DMS79 (cell line): ENCODE data around the gene NEB.

ENCODE experiments used
- DNase-seq: peaks from one replicate; lab custom pipeline; 2025; lab: John Stamatoyannopoulos, UW

Gene NEB, protein sequence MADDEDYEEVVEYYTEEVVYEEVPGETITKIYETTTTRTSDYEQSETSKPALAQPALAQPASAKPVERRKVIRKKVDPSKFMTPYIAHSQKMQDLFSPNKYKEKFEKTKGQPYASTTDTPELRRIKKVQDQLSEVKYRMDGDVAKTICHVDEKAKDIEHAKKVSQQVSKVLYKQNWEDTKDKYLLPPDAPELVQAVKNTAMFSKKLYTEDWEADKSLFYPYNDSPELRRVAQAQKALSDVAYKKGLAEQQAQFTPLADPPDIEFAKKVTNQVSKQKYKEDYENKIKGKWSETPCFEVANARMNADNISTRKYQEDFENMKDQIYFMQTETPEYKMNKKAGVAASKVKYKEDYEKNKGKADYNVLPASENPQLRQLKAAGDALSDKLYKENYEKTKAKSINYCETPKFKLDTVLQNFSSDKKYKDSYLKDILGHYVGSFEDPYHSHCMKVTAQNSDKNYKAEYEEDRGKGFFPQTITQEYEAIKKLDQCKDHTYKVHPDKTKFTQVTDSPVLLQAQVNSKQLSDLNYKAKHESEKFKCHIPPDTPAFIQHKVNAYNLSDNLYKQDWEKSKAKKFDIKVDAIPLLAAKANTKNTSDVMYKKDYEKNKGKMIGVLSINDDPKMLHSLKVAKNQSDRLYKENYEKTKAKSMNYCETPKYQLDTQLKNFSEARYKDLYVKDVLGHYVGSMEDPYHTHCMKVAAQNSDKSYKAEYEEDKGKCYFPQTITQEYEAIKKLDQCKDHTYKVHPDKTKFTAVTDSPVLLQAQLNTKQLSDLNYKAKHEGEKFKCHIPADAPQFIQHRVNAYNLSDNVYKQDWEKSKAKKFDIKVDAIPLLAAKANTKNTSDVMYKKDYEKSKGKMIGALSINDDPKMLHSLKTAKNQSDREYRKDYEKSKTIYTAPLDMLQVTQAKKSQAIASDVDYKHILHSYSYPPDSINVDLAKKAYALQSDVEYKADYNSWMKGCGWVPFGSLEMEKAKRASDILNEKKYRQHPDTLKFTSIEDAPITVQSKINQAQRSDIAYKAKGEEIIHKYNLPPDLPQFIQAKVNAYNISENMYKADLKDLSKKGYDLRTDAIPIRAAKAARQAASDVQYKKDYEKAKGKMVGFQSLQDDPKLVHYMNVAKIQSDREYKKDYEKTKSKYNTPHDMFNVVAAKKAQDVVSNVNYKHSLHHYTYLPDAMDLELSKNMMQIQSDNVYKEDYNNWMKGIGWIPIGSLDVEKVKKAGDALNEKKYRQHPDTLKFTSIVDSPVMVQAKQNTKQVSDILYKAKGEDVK (N-terminal part only)

DNA sequence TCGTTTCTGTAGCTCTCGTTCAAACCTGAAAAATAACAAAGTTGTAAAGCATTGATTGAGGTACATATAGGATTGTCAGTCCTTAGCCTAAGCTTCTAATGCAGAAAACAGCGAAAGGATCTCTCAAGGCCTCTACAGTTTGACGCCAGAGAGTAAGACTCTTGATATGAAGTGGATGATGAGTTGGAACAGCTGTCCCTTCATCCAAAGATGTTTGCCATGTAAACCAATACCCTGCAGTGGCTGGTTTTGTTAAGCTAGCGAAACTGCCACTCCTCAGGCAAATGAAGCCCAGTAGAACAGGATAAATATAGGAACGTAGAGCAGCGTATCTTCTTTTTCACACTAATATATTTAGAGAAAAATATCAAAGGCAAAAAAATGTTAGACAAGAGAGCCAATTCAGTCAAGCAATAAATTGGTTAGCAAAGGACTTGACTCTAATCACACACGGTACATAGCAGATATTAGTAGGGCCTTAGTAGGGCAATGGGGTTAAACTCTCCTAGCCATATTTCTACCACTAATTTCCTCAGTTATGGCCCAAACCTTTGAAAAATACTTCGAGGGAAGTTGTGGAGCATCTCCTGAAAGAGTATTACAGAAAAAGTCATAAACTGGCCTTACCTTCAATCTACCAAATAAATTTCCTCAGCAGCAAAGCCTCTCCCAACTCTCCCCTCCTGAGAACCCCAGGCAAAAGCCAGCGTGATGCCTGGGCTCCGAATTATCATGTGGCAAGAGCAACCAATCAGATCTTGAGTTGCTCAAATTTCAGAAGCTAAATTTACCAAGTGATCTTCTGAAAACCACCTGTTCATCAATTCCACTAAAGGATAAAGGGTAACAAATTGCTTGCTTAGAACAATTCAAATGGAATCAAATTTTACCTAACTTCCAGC, at the start of gene NEB:
Gene NEB (minus strand): TSS at position 706 of the 902 bp plus-strand sequence. CDS start 1,320 bp downstream, outside the sequence.
- DNase-seq: peak; percentile 94

DNA sequence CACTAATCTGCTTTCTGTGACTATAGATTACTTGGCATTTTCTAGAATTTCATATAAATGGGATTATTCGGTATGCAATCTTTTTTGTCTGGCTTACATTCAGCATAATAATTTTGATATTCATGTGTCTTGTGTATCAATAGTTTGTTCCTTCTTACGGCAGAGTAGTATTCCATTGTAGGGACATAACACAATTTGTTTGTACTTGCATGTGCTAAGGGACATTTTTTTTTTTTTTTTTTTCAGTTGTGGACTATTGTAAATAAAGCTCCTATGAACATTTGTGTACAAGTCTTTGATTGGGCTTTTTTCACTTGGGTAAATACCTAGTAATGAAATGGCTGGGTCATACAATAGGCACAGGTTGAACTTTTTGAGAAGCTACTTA, 48.9 kb upstream of the NEB start:
- no peak for DNase-seq

DNA sequence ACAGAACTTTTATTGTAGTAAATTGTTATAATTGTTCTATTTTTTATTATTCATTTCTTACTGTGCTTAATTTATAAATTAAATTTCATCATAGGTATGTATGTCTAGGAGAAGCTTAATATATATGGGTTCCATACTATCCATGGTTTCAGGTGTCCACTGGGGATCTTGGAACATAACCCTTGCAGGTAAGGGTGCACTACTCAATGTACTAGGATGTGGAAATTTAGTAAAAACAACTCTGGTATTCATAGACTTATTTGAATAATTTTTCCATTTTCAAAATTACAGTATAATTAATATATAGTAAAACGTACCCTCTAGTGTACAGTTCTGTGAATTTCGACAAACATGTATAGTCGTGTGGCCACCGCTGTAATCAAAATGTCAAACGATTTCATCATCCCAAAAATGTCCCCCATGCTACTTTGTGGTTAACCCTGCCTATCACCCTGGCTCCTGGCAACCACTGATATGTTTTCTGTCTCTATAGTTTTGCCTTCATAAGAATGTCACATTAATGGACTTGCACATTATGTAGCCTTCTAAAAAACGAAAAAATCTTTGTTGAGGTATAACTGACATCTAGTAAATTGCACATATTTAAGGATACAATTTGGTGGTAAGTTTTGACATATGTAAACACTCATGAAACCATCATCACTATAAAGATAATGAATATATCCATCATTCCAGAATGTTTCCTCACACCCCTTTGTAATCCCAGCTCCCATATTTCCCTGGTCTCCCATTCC, 48.3 kb upstream of the NEB start:
- DNase-seq: no peak

DNA sequence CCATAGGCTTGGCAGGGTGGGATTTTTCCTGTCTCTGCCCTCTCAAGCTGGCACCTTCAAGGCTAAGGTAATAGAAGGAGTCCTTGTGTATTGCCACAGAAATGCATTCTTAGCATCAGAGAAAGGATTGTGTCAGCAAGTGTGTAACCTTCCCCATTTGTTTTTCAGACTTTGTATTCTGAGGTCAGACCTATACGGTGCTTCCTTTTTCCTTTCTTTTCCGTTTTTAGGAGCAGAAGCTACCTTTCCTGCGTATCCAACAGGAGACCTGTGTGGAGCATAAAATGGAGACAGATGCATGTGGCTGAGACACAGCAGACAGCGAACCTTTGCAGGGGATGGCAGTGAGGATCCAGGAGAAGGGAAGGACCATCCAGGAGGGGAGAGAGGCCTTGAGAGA, 47.4 kb upstream of the NEB start:
- DNase-seq: no peak

DNA sequence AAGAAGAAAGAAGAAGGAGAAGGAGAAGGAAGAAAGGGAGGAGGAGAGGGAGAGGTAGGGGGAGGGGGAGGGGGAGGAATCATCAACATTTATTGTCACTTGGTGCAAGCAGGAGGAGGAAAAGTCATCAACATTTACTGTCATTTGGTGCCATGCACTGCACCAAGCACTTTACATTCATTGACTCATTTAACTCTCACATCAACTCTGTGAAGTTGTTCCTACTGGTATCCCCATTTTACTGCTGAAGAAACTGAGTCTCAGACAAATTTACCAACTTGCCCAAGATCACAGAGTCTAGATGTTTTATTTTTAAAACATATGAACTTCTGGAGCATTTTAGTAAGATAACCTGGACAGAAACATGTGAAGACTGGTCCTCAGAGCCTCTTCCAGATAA, 46.7 kb upstream of the NEB start:
- no peak for DNase-seq

DNA sequence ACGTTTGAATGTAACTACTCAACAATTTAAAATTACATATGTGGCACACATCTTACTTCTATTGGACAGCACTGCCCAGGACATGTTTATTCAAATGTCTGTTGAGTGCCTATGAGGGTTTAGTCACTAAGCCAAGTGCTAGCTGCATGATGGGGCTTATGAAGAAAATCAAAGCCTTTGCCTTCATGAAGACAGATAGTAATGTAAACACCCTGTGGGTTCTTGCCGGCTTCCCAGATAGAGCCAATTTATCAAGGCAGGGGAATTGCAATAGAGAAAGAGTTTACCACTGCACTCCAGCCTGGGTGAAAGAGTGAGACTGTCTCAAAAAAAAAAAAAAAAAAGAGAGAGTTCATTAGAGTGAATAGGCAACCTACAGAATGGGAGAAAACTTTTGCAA, 43.7 kb upstream of the NEB start:
- no peak for DNase-seq

DNA sequence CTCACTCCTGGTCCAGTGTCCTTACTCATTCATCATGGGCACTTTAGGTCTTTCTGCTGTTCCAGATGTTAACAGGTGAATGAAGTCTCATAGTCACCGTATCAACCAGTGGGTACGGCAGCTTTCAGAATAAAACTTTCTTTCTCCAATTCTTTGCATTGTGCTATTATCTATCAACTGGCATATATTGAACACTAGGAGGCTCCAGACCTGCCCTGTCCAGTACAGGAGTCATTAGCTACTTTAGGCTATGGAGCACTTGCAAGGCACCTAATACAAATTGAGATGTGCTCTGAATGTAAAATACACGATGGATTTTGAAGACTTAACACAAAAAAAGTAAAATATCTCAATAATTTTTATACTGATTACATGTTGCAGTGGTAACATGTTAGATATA, 43.2 kb upstream of the NEB start:
- no peak for DNase-seq

DNA sequence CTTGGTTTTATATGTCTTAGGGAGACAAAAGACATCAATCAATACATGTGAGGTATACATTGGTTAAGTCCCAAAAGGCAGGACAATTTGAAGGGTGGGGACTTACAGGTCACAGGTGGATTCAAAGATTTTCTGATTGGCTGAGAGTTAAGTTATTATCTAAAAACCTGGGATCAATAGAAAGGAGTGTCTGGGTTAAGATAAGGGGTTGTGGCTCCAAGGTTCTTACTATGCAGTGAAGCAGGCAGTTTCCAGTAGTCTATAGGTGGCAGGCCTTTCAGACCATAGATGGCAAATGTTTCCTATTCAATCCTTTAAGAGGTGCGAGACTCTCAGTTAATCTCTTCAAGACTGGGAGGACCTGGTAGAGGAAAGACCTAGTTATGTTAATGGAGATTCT, 42.1 kb upstream of the NEB start:
- DNase-seq: no peak

DNA sequence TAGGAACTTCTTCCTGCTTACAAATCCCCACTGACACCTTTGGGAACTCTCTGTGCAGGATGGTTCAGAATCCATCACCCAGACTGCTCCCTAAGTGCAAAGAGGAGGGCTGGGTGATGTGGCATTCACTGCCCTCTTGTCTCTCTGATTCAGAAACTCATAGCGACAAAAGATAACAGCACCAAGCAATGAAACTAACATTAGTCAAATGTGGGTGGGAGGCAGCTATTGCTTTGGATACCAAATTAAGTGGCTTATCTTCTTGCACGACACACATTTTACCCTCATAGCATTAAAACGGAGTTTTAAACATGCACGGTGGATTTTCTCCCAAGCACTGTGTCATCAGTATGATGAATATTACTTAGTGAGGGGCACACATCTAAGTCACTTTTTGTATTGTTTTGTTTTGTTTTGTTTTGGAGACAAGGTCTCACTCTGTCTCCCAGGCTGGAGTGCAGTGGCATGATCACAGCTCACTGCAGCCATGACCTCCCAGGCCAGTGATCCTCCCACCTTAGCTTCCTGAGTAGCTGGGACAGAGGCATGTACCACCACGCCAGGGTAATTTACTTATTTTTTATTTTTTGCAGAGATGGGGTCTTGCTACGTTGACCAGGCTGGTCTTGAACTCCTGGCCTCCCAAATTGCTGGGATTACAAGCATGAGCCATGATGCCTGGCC, 40.9 kb upstream of the NEB start:
- no peak for DNase-seq

DNA sequence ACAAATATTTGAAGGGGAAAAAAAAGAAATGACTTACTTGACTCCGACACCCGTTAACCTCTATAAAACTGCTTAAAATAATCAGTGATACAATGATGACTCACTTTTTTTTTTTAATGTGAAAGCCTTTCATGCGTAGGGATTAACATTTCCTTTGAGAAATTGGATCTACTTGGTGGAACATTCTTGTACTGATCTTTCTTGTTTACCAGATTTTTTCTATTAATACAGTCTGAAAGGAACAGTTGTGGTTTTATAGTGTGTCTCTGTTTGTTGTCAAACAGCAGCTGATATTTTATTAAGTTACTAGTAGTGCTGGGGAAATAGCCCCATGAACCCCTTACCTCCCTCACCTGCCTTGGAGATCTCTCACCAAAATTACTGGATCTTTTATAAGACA, 40.2 kb upstream of the NEB start:
- no peak for DNase-seq

DNA sequence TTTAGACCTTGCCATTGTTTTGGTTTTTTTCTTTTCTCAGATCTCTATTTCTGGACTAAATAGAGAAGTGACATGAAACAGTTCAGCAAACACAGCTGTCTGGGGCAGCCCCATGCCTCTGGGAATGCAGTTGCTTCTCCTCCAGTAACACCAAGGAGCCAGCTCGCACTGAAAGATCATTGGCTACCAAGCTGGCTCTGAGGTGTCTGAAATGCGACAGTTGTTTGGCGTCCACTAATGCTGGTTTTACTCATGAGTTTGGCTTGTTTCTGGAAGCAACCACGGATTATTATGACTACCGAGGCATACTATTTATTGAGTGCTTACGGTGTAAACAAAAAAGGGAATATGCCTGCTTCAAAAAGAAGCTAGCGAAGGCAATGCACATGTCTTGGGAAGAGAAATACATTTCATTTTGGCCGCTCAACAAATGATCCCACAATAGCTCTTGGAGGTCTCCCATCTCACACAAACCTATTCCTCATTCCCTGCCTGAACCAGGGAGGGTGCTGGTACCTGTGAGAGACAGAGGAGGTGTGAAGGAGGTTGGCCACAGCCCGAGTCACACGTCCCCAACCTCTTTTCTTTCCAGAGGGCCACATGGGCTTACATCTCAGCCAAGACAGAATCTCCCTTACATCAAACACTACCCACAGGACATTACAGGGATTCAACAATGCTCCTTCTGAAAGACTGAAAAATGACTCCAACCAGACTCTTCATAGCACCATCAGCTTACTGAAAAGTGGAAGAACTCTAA, 37.5 kb upstream of the NEB start:
- no peak for DNase-seq

DNA sequence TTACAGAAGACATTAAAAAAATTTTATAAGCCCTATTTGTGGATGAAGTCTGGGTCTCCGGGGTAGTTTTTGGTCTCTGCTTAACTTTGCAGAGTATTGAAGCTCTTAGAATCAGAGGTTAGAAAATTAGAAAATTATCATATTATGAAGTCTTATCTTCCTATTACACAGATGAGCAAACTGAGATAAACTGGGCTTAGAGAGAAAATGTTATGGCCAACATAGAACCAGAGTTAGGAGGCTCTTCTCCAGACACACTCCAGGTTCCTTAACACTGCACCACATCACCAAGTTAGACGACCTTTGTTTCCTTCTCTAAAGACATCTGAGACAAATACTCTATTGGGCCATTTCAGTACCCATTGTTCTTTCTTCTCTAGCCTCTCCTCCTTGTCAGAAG, 36.7 kb upstream of the NEB start:
- no peak for DNase-seq

DNA sequence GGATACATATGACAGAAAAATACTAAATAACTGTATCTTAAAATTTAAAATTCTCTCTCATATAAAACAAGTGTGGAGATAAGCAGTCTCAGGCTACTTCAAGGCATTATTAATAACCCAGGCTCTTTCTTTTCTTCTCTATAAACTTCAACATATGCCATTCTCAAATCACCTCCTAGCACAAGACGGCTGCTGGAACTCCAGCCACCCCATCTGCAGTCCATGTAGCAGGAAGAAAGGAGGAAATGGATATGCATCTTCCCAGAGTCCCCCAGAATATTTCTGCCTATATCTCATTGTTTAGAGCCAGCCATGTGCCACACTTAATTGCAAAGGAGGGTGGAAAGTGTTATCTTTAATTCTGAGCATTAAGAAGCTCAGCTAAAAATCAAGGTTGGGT, 35.3 kb upstream of the NEB start:
- DNase-seq: no peak

DNA sequence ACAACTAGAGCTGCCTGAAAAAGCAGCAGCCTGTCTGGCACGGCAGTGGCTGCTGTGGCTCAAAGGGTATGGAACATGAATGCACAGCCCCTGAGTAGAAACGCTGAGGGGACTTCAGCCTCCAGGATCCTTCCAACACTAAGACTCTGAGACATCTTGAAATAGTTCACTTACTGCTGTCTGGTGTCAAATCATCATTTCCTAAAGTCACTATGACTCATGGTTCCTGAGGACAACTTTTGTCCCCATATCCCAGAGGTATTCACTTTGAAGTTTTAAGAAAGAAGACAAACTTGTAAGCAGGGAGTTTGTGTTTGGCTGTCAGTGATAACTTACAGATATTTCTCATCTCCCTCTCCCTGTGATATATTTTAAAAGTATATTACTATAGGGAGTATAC, 33.3 kb upstream of the NEB start:
- no peak for DNase-seq

DNA sequence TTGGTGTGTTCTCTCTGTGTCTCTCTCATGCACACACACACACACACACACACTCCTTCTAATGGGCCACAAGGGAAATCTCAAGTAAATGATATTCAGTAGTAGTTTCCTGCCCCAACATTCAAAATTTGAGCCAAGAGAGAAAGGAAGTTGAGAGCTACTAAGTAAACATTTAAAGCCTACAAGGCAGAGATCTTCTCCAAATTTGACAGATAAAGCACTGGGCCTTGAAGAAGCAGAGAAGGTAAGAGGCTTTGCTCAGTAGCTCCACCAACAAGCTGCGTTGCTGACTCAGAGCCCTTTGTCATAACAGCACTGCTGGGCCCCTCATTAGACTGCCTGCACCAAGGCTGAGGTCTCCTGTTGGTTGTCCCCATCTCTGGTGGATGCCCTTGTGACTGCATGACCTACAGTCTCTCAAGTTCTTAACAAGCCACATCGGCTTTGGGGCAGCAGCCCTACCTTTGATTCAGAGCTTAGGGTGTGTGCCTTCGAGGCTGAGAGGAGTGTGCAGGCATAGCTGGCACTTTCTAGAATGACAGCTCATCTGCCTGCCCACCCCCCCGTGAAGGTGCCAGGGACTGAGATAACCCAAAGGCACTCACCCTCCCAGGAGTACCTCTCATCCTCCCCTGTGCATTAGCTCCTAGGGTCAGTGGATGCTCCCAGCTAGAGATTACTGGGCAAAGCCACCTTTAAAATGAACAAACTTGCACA, 32.3 kb upstream of the NEB start:
- no peak for DNase-seq

DNA sequence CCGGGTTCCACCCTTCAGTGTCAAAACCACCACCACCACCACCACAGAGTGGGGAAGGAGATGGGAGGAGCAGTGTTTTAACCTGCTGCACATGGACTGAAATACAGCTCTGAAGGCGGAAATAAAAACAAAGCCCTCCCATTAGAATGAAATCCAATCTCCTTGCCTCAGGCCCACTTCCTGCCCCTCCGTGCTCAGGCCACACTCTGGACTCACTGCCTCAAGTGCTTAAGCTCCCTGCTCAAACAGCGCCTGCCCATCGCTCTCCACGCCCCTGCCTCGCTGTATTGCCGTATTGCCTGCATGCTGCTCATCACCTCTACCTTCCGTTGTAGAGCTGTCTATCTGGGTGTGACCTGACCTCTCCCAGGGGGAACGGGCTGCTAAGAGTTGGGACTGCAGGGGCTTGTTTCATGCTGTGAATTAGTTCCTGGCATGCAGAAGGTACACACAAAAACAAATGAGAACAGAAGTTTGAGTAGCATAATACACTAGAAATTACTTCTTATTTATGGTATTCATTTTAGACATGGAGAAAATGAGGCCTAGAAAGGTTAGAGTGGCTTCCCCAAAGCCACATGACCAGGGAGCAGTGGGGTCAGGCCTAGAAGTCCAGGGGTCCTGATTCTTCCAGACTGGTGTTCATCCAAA, 31.6 kb upstream of the NEB start:
- DNase-seq: no peak

DNA sequence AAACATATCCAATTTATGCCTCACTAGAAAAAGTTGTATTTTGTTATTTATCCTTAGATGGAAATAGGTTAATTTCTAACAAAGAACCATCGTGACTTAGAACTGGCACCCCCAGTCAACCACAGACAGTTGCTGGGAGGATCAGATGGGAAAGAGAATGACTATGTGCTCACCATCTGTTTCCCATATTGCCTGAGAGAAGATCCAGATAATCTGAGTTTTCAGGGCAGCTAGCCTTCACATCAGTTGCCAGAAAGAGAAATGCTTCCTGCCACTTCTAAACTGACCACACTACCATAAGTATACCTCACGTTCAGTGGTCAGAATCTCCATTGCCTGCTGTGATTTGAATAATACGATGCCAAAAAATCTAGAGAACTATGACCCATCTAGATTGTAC, 28.4 kb upstream of the NEB start:
- no peak for DNase-seq

DNA sequence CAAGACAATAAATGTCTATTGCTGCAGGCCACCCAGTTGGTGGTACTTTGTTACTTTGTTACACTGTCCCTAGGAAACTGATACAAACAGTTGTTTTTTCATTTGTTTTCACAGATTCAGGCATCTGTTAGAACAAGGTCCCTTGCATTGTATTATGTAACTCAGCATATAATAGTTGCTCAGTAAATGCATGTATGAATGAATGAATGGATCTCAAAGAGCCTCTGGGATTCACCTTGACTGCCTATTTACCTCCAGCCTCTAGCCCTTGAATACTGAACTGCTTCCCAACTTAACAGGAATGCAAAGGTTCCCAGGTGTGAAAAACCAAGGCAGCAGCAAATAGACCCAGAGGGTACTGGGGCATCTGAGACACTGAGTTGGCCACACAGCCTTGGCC, 27.4 kb upstream of the NEB start:
- no peak for DNase-seq
